Neural cell (in vitro differentiated cells): ENCODE data around the gene GOLGA3. TPM values are rescaled to one million over a fixed set of nuclear protein-coding genes. Genes with fewer than 3 reads are reported as not detected.

Source experiments
- H2AFZ ChIP-seq: fragments of 200-600, 300-800 bp; sonication (generic), shearing (Covaris generic); 2 replicates; pipeline ENCODE4 v1.6.0; 2014; ENCODE audit warnings: low read depth, mild to moderate bottlenecking, antibody characterized with exemption, low read length, moderate library complexity
- H3F3A ChIP-seq: fragments of 200-600 bp; shearing (Covaris generic); 2 replicates; pipeline ENCODE4 v1.6.1; 2016; ENCODE audit warnings: mild to moderate bottlenecking, moderate library complexity, mixed read lengths, antibody characterized with exemption, low read length; ENCODE audit not compliant: insufficient read depth, poor library complexity, severe bottlenecking
- H3K27ac ChIP-seq: fragments of 200-600, 300-800 bp; sonication (generic), shearing (Covaris generic); 2 replicates; pipeline ENCODE4 v1.5.1; 2014; ENCODE audit warnings: mild to moderate bottlenecking, low read length, moderate library complexity
- H3K27me3 ChIP-seq: fragments of 300-800, 200-600 bp; sonication (generic), shearing (Covaris generic); 2 replicates; pipeline ENCODE4 v1.6.0; 2014; ENCODE audit warnings: mild to moderate bottlenecking, low read depth, low read length, moderate library complexity; ENCODE audit not compliant: insufficient read depth
- H3K36me3 ChIP-seq: fragments of 300-800, 200-600 bp; sonication (generic), shearing (Covaris generic); 2 replicates; pipeline ENCODE4 v1.5.1; 2014; ENCODE audit warnings: mild to moderate bottlenecking, antibody characterized with exemption, low read length, moderate library complexity; ENCODE audit not compliant: insufficient read depth
- H3K4me2 ChIP-seq: fragments of 300-800, 200-600 bp; sonication (generic), shearing (Covaris generic); 2 replicates; pipeline ENCODE4 v1.6.0; 2014; ENCODE audit warnings: mild to moderate bottlenecking, low read length
- H3K4me3 ChIP-seq: fragments of 300-800, 200-600 bp; sonication (generic), shearing (Covaris generic); 2 replicates; pipeline ENCODE4 v1.5.1; 2014; ENCODE audit warnings: mild to moderate bottlenecking, low read length, moderate library complexity
- H3K79me2 ChIP-seq: fragments of 200-600 bp; shearing (Covaris generic); replicated peaks from 2 replicates; pipeline ENCODE4 v1.6.0; 2014; ENCODE audit warnings: mild to moderate bottlenecking, low read length, moderate library complexity; ENCODE audit not compliant: insufficient read depth
- H3K9ac ChIP-seq: fragments of 300-800, 200-600 bp; sonication (generic), shearing (Covaris generic); 2 replicates; pipeline ENCODE4 v1.6.1; 2016; ENCODE audit warnings: mild to moderate bottlenecking, low read length, mixed read lengths
- H3K9me2 ChIP-seq: fragments of 200-600 bp; shearing (Covaris generic); 2 replicates; pipeline ENCODE4 v1.6.1; 2016; ENCODE audit warnings: mild to moderate bottlenecking, low read length, mixed read lengths; ENCODE audit not compliant: insufficient read depth
- H3K9me3 ChIP-seq: fragments of 200-600, 300-800 bp; sonication (generic), shearing (Covaris generic); 2 replicates; pipeline ENCODE4 v1.6.1; 2016; ENCODE audit warnings: mild to moderate bottlenecking, mixed run types, low read length, moderate library complexity, mixed read lengths
- H4K20me1 ChIP-seq: fragments of 200-600 bp; shearing (Covaris generic); 2 replicates; pipeline ENCODE4 v1.6.1; 2016; ENCODE audit warnings: mild to moderate bottlenecking, mixed run types; ENCODE audit not compliant: insufficient read depth
- CTCF ChIP-seq: fragments of 450-650 bp; IDR thresholded peaks from 2 replicates; pipeline ENCODE4 v1.5.1; 2014; ENCODE audit warnings: antibody characterized with exemption, mild to moderate bottlenecking, moderate library complexity; ENCODE audit not compliant: poor library complexity, severe bottlenecking
- EP300 ChIP-seq: fragments of 450-650 bp; conservative IDR thresholded peaks from 2 replicates; pipeline ENCODE4 v1.6.1; 2014; ENCODE audit warnings: antibody characterized with exemption, mild to moderate bottlenecking, moderate library complexity; ENCODE audit not compliant: poor library complexity, severe bottlenecking
- EZH2 ChIP-seq: fragments of 200-600, 300-800 bp; shearing (Covaris generic), sonication (generic); IDR thresholded peaks from 2 replicates; pipeline ENCODE4 v1.6.1; 2014; ENCODE audit warnings: antibody characterized with exemption, low read length, borderline replicate concordance, mild to moderate bottlenecking; ENCODE audit not compliant: insufficient read depth, poor library complexity, severe bottlenecking
- MXI1 ChIP-seq: fragments of 450-650 bp; conservative IDR thresholded peaks from 2 replicates; pipeline ENCODE4 v1.6.1; 2014; ENCODE audit warnings: antibody characterized with exemption, mild to moderate bottlenecking; ENCODE audit not compliant: poor library complexity, severe bottlenecking
- POLR2AphosphoS5 ChIP-seq: IDR thresholded peaks from 2 replicates; pipeline ENCODE4 v1.6.1; 2012
- RAD21 ChIP-seq: fragments of 450-650 bp; conservative IDR thresholded peaks from 2 replicates; pipeline ENCODE4 v1.6.1; 2014; ENCODE audit warnings: antibody characterized with exemption, mild to moderate bottlenecking, moderate library complexity
- REST ChIP-seq: IDR thresholded peaks from 2 replicates; pipeline ENCODE4 v1.6.1; 2012; ENCODE audit warnings: borderline replicate concordance
- SMC3 ChIP-seq: fragments of 450-650 bp; conservative IDR thresholded peaks from 2 replicates; pipeline ENCODE4 v1.6.1; 2014; ENCODE audit warnings: antibody characterized with exemption, mild to moderate bottlenecking, moderate library complexity; ENCODE audit not compliant: poor library complexity
- TAF1 ChIP-seq: IDR thresholded peaks from 2 replicates; pipeline ENCODE4 v1.6.1; 2012; ENCODE audit warnings: low read depth
- polyA plus RNA-seq: library from polyadenylated mRNA; depleted of rRNA; stranded (reverse); fragments of >200 nt; gene quantifications from 2 replicates; pipeline ENCODE4 v1.2.3, GENCODE V29; 2014

The GOLGA3 gene
- polyA plus RNA-seq, 1 donor from 2014 or later, result 16.7 TPM

- Histone ChIP-seq H3K9me3 (no peaks in the 10 kb centered on the region), H3K9me2 (no peaks in the 10 kb centered on the region), H3K27ac (peak overlapping the region; percentile 20), H3K4me3 (peak overlapping the region; percentile 98), H3K4me2 (peak overlapping the region; percentile 82), H3K36me3 (no peaks in the 10 kb centered on the region), H3F3A (peaks cover 3% of the 10 kb centered on the region), H3K79me2 (peaks cover 24% of the 10 kb centered on the region), H4K20me1 (no peaks in the 10 kb centered on the region), H3K27me3 (no peaks in the 10 kb centered on the region), H3K9ac (peak overlapping the region; percentile 79), H2AFZ (peak overlapping the region; percentile 19)
- TF ChIP-seq RAD21 (no peak), MXI1 (no peak), SMC3 (no peak), POLR2AphosphoS5 (no peak), CTCF (no peak), TAF1 (no peak), EP300 (no peak), REST (no peak), EZH2 (no peak)
Observed at GRCh38 chr12:132827763-132828703, 636 bp downstream of the GOLGA3 start.

GRCh38 chr12:132825861-132826260, 2.8 kb downstream of the GOLGA3 start:
- no peak for TF ChIP-seq REST
- TF ChIP-seq CTCF, result no peak
- TF ChIP-seq TAF1, result no peak
- no peak for TF ChIP-seq SMC3
- TF ChIP-seq RAD21, result no peak
- TF ChIP-seq EP300, result no peak
- Histone ChIP-seq H3K36me3 (no peaks in the 10 kb centered on the region), H3K79me2 (peaks cover 24% of the 10 kb centered on the region), H3K9me3 (no peaks in the 10 kb centered on the region), H3K27me3 (no peaks in the 10 kb centered on the region), H2AFZ (no peak overlapping the region), H3K9ac (no peak overlapping the region), H3K27ac (no peak overlapping the region), H4K20me1 (no peaks in the 10 kb centered on the region), H3K4me2 (no peak overlapping the region), H3F3A (peaks cover 3% of the 10 kb centered on the region), H3K4me3 (no peak overlapping the region), H3K9me2 (no peaks in the 10 kb centered on the region)
